Measurements from ENCODE around the gene TULP3.

The TULP3 gene

DNA sequence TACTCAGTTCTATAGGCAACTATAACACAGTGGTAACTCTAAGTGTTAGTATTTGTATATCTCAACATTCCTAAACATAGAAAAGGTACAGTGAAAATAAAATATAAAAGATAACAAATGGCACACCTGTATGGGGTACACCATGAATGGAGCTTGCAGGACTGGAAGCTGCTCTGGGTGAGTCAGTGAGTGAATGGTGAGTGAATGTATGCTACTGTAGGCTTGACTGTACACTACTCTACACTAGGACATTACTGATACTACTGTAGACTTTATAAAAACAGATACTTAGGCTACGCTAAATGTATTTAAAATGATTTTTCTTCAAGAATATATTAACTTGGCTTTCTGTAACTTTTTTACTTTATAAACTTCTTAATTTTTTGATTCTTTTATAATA, 94.0 kb downstream of the TULP3 start:
- Histone ChIP-seq H3K9me3 (ENCODE audit: insufficient read depth, low read depth, low read length) (0 out of 2 replicates have a peak, but pooled peaks cover under 1% of the 10 kb centered on the region), H3K4me1 (ENCODE audit: insufficient read depth, low read length, poor library complexity, severe bottlenecking) (no peaks in the 10 kb centered on the region), H3K4me2 (ENCODE audit: low read depth, low read length, poor library complexity, severe bottlenecking) (no peak overlapping the region), H3F3A (ENCODE audit: low read depth) (no peaks in the 10 kb centered on the region), H2AFZ (ENCODE audit: low read length) (no peak overlapping the region), H3K9me2 (replicated peaks; ENCODE audit: low read depth, low read length) (no peaks in the 10 kb centered on the region), H4K20me1 (ENCODE audit: insufficient read depth, low read length, poor library complexity, severe bottlenecking) (no peaks in the 10 kb centered on the region), H3K9ac (ENCODE audit: low read depth, low read length, poor library complexity, severe bottlenecking) (no peak overlapping the region), H3K36me3 (ENCODE audit: insufficient read depth, low read length) (no peaks in the 10 kb centered on the region), H3K79me2 (ENCODE audit: insufficient read depth, low read length) (no peaks in the 10 kb centered on the region), H3K4me3 (ENCODE audit: low read length, poor library complexity, severe bottlenecking) (no peak overlapping the region), H3K27me3 (ENCODE audit: insufficient read depth, low read length, poor library complexity, severe bottlenecking) (no peaks in the 10 kb centered on the region)
- TF ChIP-seq EZH2phosphoT487 (IDR thresholded peaks at IDR 0.05; ENCODE audit: borderline replicate concordance) = no peak
- TF ChIP-seq, protein P1, sequence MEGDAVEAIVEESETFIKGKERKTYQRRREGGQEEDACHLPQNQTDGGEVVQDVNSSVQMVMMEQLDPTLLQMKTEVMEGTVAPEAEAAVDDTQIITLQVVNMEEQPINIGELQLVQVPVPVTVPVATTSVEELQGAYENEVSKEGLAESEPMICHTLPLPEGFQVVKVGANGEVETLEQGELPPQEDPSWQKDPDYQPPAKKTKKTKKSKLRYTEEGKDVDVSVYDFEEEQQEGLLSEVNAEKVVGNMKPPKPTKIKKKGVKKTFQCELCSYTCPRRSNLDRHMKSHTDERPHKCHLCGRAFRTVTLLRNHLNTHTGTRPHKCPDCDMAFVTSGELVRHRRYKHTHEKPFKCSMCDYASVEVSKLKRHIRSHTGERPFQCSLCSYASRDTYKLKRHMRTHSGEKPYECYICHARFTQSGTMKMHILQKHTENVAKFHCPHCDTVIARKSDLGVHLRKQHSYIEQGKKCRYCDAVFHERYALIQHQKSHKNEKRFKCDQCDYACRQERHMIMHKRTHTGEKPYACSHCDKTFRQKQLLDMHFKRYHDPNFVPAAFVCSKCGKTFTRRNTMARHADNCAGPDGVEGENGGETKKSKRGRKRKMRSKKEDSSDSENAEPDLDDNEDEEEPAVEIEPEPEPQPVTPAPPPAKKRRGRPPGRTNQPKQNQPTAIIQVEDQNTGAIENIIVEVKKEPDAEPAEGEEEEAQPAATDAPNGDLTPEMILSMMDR (conservative IDR thresholded peaks at IDR 0.05; ENCODE audit: low read length) = no peak

DNA sequence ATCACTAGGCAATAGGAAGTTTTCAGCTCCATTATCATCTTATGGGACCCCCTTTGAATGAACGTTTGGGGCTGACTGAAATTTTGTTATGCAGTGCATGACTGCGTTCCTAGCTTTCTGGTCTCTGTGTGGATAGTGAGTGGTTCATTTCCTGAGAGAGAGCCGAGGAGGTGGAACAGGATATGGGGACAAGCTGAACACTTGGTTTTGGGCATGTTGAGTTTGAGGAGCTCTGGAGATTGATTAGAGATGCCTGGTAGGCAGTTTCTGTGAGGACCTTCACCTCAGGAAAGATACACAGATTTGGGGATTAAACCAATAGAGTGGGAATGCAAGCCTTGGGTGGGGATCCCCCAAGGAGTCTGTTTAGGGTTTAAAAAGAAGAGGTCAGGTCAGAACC, 96.2 kb downstream of the TULP3 start:
- Histone ChIP-seq H3K36me3 (ENCODE audit: insufficient read depth, low read length) (no peaks in the 10 kb centered on the region), H3K79me2 (ENCODE audit: insufficient read depth, low read length) (no peaks in the 10 kb centered on the region)

DNA sequence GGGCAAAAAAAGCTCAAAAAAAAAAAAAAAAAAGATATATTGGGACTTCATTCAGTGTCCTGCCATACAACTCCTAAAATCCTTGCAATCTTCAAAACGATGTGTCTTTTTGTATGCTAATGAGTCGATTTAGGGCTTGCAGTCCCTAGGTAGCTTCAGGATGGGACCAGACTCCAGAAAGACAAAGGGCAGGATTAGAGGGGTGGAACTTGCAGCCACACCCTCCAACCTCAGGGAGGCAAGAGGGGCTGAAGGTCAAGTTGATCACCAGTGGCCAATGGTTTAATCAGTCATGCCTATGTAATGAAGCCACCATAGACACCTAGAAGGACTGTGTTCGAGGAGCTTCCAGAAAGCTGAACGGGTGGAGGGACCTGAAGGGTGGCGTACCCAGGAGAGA, 97.8 kb downstream of the TULP3 start:
- no peaks in the 10 kb centered on the region for H3K36me3 ChIP-seq (ENCODE audit: insufficient read depth, low read length)
- H3K4me3 ChIP-seq (ENCODE audit: low read length, poor library complexity, severe bottlenecking) = no peak overlapping the region
- H3K4me2 ChIP-seq (ENCODE audit: low read depth, low read length, poor library complexity, severe bottlenecking) = no peak overlapping the region
- no peak overlapping the region for H3K9ac ChIP-seq (ENCODE audit: low read depth, low read length, poor library complexity, severe bottlenecking)
- no peak overlapping the region for H2AFZ ChIP-seq (ENCODE audit: low read length)
- no peaks in the 10 kb centered on the region for H3F3A ChIP-seq (ENCODE audit: low read depth)
- no peaks in the 10 kb centered on the region for H3K27me3 ChIP-seq (ENCODE audit: insufficient read depth, low read length, poor library complexity, severe bottlenecking)
- TF ChIP-seq, protein P1 (conservative IDR thresholded peaks at IDR 0.05; ENCODE audit: low read length) = no peak
- TF ChIP-seq EZH2phosphoT487 (IDR thresholded peaks at IDR 0.05; ENCODE audit: borderline replicate concordance) = no peak
- H3K9me3 ChIP-seq (ENCODE audit: insufficient read depth, low read depth, low read length) = peaks cover 5% of the 10 kb centered on the region
- H3K9me2 ChIP-seq (replicated peaks; ENCODE audit: low read depth, low read length) = no peaks in the 10 kb centered on the region
- H4K20me1 ChIP-seq (ENCODE audit: insufficient read depth, low read length, poor library complexity, severe bottlenecking) = no peaks in the 10 kb centered on the region
- no peaks in the 10 kb centered on the region for H3K4me1 ChIP-seq (ENCODE audit: insufficient read depth, low read length, poor library complexity, severe bottlenecking)
- no peaks in the 10 kb centered on the region for H3K79me2 ChIP-seq (ENCODE audit: insufficient read depth, low read length)

More for the DNA sequence above, 96.2 kb downstream of the TULP3 start:
- TF ChIP-seq, protein P1 (conservative IDR thresholded peaks at IDR 0.05; ENCODE audit: low read length) = no peak
- TF ChIP-seq EZH2phosphoT487 (IDR thresholded peaks at IDR 0.05; ENCODE audit: borderline replicate concordance) = no peak
- H2AFZ ChIP-seq (ENCODE audit: low read length) = no peak overlapping the region; the same call in 1 of the 2 replicates
- peaks cover 5% of the 10 kb centered on the region for H3K9me3 ChIP-seq (ENCODE audit: insufficient read depth, low read depth, low read length)
- no peaks in the 10 kb centered on the region for H3K9me2 ChIP-seq (replicated peaks; ENCODE audit: low read depth, low read length)
- no peaks in the 10 kb centered on the region for H4K20me1 ChIP-seq (ENCODE audit: insufficient read depth, low read length, poor library complexity, severe bottlenecking)
- no peak overlapping the region for H3K9ac ChIP-seq (ENCODE audit: low read depth, low read length, poor library complexity, severe bottlenecking)
- H3K4me3 ChIP-seq (ENCODE audit: low read length, poor library complexity, severe bottlenecking) = no peak overlapping the region
- no peaks in the 10 kb centered on the region for H3K4me1 ChIP-seq (ENCODE audit: insufficient read depth, low read length, poor library complexity, severe bottlenecking)
- no peaks in the 10 kb centered on the region for H3F3A ChIP-seq (ENCODE audit: low read depth)
- H3K27me3 ChIP-seq (ENCODE audit: insufficient read depth, low read length, poor library complexity, severe bottlenecking) = no peaks in the 10 kb centered on the region
- no peak overlapping the region for H3K4me2 ChIP-seq (ENCODE audit: low read depth, low read length, poor library complexity, severe bottlenecking)
